Measurements from ENCODE around the gene AKAIN1.

DNA sequence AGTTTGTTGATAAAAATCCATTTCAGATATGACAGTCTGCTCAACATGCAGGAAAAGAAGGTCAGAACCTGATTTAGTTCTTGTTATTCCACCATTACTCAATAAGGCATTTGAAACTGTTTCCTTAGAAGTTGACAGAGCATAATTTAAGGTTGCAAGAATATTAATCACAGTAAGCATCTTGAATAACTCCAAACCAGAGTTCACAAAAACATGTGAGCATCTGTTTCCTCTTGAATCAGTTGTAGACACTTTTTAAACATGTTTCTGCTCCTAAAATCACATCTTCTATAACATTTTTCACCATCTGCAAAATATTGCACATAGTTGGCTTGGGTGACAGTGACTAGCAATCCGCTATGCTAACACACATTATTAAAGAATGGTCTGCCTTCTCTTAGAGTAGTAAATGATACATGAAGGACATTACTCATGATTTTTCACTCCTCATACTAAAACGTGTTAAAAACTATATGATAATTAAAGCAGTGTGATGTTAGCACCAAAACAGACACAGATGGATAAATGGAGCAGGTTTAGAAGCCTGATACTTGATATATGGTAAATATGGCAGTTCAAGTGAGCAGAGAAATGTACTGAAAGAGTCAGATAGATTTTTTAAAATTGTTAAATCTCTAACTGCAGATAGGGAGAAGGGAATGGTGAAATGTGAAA, 30.3 kb downstream of the AKAIN1 start:
- TF ChIP-seq, protein P1, sequence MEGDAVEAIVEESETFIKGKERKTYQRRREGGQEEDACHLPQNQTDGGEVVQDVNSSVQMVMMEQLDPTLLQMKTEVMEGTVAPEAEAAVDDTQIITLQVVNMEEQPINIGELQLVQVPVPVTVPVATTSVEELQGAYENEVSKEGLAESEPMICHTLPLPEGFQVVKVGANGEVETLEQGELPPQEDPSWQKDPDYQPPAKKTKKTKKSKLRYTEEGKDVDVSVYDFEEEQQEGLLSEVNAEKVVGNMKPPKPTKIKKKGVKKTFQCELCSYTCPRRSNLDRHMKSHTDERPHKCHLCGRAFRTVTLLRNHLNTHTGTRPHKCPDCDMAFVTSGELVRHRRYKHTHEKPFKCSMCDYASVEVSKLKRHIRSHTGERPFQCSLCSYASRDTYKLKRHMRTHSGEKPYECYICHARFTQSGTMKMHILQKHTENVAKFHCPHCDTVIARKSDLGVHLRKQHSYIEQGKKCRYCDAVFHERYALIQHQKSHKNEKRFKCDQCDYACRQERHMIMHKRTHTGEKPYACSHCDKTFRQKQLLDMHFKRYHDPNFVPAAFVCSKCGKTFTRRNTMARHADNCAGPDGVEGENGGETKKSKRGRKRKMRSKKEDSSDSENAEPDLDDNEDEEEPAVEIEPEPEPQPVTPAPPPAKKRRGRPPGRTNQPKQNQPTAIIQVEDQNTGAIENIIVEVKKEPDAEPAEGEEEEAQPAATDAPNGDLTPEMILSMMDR (conservative IDR thresholded peaks at IDR 0.05 in 1 of 2, IDR thresholded peaks at IDR 0.05 in 1 of 2; ENCODE audit: low read depth in 1 of 2, low read length in 2 of 2): no peak
- no peak for TF ChIP-seq EZH2 (IDR thresholded peaks at IDR 0.05; ENCODE audit: low read length, missing control alignments)

Data from fibroblast of lung (primary cell).